GM20000 (cell line): ENCODE results near the gene CCDC92.

Experiments used
- DNase-seq: peaks from one replicate; pipeline ENCODE4 v3.0.0; 2012; ENCODE audit warnings: low spot score
- TF ChIP-seq, protein P1 (sequence below): IDR thresholded peaks from 2 replicates; pipeline ENCODE4 v1.5.1; 2012; ENCODE audit warnings: mild to moderate bottlenecking, control low read depth; ENCODE audit errors: extremely low read depth, missing control alignments

Gene CCDC92

DNA sequence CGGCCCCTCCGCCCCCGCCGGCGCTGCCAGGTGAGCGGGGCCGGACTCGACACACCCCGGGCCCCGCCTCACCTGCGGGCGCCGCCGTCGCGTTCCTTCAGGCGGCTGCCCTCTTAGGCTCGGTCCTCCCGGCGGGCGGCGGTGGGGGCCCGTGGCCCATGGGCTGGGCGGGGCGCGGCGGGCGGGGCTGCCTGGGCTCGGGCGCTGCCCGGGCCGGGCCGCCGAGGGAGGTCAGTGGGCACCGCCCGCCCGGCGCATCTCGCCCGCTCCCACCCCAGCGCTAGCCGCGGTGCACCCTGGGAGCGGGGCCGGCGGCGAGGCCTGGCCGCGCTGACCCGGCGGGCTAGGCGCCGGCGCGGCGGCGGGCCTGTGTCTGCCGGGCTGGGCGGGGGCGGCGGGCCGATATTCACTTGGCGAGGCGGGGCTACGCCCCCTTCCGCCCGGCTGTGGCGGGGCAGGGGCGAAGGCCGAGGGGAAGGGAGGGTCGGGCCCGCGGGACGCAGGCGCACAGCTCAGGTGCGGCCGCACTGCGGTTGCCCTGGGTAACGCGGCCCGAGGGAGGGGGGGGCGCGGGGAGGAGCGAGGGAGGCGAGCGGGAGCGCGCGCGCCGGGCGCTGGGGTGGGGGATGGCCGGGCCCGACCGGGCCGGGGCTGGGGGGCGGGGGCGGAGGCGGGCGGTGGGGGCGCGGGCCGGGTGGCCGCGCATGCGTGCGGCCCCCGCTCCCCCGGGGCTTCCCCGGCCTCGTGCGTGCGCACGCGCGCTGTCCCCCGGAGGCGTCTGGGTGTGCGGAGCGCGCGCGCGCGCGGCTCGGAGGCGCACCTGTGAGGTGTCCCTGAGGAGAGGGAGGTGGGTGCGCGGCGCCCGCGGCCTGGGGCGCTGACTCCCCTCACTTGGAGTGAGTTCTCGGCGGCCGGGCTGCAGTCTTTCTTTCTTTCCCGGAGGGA, at the start of gene CCDC92, which contains the start of gene ZNF664:
Gene CCDC92, minus strand, starts transcription at position 375 of the 945 bp plus-strand sequence. CDS start 28,526 bp downstream, outside the sequence.
Gene ZNF664, plus strand, starts transcription at position 759 of the 945 bp plus-strand sequence. CDS start 38,930 bp downstream, outside the sequence.
- TF ChIP-seq, protein P1, sequence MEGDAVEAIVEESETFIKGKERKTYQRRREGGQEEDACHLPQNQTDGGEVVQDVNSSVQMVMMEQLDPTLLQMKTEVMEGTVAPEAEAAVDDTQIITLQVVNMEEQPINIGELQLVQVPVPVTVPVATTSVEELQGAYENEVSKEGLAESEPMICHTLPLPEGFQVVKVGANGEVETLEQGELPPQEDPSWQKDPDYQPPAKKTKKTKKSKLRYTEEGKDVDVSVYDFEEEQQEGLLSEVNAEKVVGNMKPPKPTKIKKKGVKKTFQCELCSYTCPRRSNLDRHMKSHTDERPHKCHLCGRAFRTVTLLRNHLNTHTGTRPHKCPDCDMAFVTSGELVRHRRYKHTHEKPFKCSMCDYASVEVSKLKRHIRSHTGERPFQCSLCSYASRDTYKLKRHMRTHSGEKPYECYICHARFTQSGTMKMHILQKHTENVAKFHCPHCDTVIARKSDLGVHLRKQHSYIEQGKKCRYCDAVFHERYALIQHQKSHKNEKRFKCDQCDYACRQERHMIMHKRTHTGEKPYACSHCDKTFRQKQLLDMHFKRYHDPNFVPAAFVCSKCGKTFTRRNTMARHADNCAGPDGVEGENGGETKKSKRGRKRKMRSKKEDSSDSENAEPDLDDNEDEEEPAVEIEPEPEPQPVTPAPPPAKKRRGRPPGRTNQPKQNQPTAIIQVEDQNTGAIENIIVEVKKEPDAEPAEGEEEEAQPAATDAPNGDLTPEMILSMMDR, result no peak
- DNase-seq, result peak; percentile 100

DNA sequence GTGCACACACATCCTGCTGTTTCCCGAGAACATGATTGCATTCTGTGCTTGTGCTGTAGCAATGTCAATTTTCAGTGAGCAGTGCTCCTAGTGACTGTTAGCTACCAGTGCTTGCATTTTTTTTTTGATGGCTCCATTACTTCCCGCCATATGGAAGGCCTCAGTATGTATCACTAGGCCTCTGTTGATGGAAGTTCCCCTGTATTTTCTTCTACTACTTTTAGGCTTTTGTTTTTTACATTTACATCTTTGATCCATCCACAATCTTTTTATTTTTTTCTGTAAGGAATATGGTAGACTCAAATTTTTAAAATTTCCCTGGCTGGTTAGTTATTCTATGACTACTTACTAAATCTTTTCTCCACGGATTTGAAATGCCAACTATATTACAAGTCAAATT, 49.5 kb upstream of the CCDC92 start:
- no peak for DNase-seq
- TF ChIP-seq, protein P1, result no peak

DNA sequence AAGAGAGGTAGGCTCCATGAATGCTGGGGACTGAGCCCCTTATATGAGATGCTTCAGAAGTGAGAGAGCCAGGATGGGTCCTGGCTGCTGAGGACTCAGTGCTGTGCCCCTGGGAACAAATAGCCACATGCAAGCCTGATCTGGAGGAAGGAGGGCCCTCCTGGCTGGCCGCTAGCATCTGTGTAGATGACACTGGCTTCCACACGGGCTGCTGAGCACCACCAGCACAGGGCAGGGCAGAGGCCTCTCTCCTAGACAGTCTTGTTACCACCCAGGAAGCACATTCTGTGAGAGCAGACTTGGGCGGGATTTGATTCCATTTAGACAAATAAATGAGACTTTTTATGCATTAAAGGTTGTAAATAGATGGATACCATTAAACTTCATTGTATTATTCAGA, 48.4 kb upstream of the CCDC92 start:
- TF ChIP-seq, protein P1, result no peak
- DNase-seq, result no peak

- no peak for DNase-seq
- TF ChIP-seq, protein P1, result no peak
These were observed 47.9 kb upstream of the CCDC92 start for GRCh38 chr12:124020514-124020949.

DNA sequence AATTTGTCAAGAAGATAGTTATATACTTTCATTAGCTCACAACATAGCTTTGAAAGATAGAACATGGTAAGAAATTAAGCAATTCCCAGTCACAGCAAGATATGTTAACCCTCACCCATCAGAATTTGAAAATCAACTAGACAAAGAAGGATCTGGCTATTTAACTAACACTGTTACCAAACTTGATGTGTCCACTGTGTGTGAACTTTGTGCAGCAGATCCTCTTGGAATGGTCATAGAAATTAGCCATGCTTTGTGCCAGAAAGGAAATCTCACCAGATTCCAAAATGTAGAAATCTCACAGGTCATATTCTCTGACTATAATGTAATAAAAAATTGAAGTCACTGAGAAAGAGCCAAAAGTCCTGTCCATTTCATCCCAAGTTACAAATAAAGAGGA, 46.5 kb upstream of the CCDC92 start:
- no peak for DNase-seq
- TF ChIP-seq, protein P1, result no peak

GRCh38 chr12:124018539-124018938, 45.9 kb upstream of the CCDC92 start:
- no peak for DNase-seq
- TF ChIP-seq, protein P1, result no peak

DNA sequence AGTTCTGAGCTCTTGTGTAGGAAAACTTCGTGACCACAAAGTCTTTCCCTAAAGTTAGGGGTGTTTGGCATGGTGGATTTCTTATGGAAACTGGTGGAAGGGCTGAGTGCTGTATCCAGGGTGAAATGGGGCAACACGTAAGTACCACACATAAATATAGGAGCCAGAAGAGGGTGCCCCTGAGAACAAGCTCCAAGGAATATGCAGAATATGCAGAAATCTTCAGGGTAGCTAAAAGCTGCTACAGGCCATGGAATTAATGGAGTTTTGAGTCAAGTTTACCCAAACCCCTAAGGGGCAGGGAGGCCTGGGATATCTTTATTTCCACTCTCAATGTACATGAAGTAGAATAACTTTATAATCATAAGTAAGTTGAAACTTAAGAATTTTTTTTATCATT, 44.4 kb upstream of the CCDC92 start:
- TF ChIP-seq, protein P1, result no peak

More for the DNA sequence above, 44.4 kb upstream of the CCDC92 start:
- no peak for DNase-seq
